ENCODE data around the gene POMT2.
"Not testable (repeated sequence)": the region's sequence is repeated elsewhere in the genome, so short reads cannot be mapped to it uniquely, and the experiment has no call there.

Gene POMT2

DNA sequence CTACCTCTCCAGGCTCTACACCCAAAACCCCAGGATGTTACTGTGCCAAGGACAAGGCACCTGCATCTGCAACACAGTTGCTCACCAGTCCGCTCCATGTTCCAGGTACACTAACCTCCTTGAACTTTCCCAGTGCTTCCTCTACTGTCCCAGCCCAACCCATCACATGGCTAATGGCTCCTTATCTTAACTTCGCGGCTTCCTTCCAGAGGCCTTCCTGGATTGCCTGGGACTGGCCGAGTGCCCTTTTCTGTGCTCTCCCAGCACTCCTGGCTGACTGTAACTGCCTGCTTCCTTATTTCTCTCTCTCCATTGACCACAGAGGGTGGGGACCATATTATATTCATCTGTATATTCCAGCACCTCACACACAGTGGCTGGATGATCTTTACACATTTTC, 20.9 kb downstream of the POMT2 start:
- no peak for DNase-seq

GRCh38 chr14:77296906-77297305, 23.8 kb downstream of the POMT2 start:
- DNase-seq = no peak

DNA sequence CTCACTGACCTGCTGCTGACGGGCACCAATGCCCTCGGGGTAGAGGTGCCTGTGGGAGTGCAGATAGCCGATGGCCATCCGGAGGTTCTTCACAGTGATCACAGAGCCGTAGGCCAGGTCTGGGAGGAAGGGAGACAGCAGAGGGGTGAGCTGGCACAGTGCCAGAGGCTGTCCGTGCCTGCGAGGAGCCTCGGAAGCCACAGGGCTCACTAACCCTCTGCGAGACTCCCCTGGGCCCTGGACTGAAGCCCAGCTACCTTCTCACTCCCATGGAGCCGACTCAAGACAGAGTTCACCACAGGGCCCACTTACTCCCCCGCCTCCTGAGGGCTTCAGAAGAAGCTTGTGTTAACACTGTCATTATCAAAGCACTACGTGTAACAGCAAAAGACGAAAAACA, 24.5 kb downstream of the POMT2 start:
- DNase-seq = no peak

- no peak for DNase-seq
Measured at GRCh38 chr14:77290705-77291104, 30.0 kb downstream of the POMT2 start.

- no peak for DNase-seq
Measured at GRCh38 chr14:77286576-77286975, 34.1 kb downstream of the POMT2 start.

DNA sequence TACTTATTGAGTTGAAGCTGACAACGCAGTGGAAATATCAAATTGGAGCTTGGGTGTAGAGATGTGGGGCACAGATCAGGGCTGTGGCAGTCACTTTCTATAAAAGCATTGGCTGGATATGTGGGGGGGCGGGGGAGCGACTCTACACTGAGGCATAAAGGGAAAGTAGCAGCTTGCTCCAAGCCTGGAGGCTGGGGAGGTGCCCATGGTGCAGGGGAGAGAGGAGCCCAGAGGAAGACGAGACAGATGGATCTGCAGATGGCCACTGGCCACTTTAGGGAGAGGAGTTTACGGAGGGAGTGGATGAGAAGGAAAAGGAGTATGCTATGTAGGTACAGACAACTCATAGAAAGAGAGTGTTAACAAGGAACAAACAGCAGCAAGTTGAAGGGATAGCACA, 36.2 kb downstream of the POMT2 start:
- no peak for DNase-seq

DNA sequence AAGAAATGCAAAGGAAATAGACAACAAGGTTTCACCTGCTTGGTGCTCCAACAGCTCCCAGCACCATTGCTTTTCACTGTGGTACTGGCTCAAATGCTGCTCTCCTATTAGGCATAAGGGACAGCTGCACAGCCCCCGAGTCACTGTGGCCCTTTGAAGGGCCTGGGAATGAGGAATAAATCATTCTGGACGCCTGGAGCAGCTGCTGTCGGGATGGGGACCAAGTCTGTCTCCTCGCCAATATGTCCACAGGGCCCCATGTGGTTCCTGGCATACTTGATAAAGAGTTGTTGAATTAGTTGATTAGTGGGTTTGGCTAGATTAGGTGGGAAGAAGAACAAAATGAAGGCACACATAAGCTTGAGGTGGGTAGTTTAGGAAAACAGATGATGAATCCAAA, 36.6 kb downstream of the POMT2 start:
- no peak for DNase-seq

- no peak for DNase-seq
Measured at GRCh38 chr14:77281852-77282410, 38.8 kb downstream of the POMT2 start.

DNA sequence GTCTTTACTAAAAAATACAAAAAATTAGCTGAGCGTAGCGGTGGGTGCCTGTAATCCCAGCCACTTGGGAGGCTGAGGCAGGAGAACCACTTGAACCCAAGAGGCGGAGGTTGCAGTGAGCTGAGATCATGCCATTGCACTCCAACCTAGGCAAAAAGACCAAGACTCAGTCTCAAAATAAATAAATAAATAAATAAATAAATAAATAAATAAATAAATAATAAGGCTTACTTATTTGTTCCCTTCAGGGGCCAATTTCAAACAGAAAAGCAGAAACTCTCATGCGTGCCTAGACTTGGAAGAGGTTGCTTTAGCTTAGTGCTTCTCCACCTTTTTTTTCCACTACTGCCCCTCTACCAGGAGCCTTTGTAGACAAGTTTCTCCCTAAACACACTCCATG, 39.8 kb downstream of the POMT2 start:
- not testable (repeated sequence) for DNase-seq

DNA sequence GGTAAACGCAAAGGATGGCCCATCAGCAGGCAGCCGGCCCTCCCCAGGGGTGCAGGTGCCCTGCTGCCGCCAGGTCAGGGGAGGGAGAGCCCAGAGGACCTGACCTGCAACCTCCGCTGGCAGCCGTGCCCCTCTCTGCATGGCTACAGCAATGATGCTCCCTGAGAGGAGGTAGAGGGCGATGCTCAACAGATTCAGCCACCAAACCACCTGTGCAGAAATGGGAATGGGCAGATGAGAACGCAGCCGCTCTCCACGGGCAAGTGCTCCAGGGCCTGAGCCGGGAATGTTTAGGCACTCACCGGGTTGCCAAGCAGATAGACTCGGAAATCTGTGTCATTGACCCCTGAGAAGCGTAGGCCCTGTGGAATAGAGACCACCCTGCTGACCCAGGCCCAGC, 41.0 kb downstream of the POMT2 start:
- no peak for DNase-seq

DNA sequence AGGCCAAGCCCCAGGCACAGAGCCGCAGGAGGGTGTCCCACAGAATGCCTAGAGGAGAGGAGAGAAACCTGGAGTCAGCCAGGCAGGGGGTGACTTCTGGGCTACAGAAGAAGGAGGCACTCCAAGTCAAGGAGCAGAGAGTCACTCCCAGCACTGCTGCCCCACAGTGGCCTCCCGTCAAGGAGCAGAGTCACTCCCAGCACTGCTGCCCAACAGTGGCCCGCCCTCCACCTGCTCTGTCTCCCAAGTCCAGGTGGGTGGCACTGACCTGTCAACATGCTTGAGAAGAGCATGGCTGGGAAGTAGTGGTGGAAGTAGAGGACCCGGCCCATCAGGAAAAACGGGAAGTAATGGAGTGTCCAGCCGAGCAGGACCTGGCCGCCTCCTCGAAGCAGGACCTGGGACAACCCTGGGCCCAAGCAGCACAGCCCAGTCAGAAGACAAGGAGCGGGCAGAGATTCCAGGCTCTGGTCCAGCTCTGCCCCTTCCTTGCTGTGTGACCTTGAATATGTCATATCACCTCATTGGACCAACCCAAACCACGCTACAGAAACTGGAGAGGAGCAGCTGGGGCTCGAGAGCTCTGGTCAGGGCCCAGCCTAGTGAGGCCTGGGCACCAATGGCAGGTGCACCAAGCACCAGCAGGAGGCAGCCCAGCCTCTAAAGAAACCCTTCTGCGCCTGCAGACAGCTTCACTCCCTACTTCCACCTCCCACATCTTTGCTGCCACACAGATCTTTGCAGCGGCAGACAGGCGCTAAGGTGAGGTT, 42.0 kb downstream of the POMT2 start:
- no peak for DNase-seq

GRCh38 chr14:77276959-77277358, 43.7 kb downstream of the POMT2 start:
- no peak for DNase-seq

- no peak for DNase-seq
Measured at GRCh38 chr14:77276295-77276935, 44.3 kb downstream of the POMT2 start.

GRCh38 chr14:77275601-77276017, 45.1 kb downstream of the POMT2 start:
- no peak for DNase-seq

DNA sequence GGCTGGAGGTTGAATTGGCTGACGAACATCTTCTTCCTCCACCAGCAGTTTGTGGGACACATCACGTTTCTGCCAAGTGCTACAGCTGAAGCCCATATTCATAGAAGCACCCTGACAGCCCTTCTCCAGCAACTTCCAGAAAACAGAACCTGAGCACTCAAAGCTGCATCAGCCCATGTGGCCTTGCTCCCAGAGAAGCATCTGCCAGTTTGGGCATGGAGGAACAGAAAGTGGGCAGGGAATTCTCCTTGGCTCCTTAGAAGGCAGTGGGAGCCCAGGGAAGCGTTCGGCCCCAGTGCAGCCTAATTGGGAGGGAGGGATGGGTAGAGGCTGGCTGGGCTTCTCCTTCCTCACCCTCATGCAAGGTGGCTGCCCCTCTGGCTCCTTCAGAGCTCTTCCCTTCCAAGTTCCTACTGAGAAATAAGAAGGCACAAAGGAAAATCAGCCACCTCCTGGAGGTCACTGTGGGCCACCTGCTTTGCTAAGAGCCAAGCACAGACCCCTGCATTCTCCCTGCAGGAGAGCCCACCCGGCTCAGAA, 45.6 kb downstream of the POMT2 start:
- DNase-seq = no peak

DNA sequence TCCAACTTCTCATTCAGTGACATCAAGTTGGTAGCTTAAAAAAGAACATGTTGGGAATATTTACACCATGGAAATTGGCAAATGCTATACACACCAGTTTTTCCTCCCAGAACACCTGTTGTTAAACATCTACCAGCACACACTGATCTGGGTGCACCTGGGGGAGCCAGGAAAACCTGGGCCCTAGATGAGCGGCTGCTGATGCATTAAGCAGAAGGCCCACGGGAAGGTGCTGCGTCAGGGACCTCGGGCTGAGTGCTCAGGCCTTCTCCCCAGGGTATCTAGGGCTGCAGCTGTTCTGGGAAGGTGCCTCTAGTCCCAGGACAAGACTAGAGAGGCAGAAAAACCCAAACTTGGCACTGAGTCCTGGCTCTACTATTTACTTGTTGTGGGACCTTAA, 46.9 kb downstream of the POMT2 start:
- no peak for DNase-seq

- no peak for DNase-seq
Measured at GRCh38 chr14:77272261-77272660, 48.4 kb downstream of the POMT2 start.

GRCh38 chr14:77271113-77271710, 49.5 kb downstream of the POMT2 start, which contains the start of gene NGB:
TSS of gene NGB (minus strand) at chr14:77271206. CDS start at chr14:77270937, 269 bp downstream.
- no peak for DNase-seq

DNA sequence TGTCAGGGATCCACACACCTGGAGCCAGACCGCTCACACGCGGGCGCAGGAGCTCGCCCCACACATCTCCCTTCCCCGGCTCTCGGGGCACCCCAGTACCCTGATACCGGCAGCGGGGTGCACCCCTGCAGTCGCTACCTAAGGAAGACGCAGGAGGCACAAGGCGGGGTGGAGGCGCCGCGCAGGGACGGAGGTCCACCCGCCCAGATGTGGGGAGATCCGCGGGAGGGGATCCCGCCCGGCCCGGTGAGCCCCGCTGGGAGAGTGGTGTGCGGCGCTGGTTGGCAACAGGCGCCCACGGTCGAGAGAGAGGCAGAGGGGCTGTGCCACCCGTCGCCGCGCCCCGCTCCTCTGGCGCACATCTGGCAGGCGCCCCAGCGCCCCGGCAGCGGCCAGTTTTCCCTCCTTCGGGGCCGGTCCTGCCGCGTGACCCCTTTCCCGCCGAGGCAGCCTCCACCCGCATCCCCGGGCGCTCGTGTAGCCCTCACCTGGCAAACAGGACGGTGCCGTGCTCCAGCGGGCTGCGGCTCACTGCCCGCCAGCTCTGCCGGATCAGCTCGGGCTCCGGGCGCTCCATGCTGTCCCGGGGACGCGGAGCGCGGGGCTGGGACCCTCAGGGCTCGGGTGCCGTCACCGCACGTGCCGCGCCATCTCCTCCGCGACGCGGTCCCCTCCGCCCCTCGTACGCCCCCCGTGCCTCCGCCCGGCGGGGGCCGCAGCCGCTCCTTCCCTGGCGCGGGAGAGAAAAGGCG, 50.1 kb downstream of the POMT2 start:
- DNase-seq = no peak

GRCh38 chr14:77268989-77269600, 51.6 kb downstream of the POMT2 start:
- no peak for DNase-seq

DNA sequence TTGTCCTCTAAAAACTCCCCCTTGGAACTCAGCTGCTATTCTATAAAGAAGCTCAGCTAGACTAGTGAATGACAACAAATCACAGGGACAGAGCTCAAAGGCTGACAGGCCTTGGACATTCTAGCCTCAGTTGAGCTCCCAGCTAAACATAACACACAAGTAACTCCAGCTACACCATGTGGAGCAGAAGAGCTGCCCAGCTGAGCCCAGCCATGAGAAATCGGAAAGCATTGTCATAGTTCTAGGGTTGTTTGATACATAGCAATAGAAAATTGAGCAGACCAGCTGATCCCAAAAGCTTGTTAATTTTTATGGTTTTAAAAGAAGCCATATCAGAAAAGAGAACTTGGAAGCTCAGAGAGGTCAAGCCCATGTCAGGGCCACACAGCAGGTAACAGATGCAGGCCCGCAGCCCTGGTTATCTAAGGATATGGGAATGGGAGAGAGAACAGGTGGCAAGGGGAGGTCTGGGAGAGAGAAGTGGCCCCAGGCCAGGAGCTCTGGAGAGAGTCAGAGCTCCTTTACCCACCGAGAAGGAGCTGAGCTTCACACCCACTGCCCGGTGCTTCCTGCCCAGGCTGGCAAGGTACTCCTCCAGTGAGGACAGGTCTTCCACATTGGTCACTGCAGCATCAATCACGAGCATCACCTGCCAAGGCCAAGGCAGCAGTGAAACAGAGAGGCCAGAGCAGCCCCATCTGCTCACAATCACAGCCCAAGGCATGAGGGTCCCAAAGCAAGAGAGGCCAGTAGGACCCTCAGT, 52.6 kb downstream of the POMT2 start:
- no peak for DNase-seq

GRCh38 chr14:77266336-77266735, 54.3 kb downstream of the POMT2 start:
- DNase-seq = no peak

Measured in stimulated activated CD4-positive, alpha-beta T cell treated with anti-CD3 and anti-CD28 coated beads, Interleukin-4, amount 100 ng/mL, for 4 hours (primary cell).